Smooth muscle cell (in vitro differentiated cells): ENCODE data around the gene XPNPEP2. TPM values are rescaled to one million over a fixed set of nuclear protein-coding genes. Genes with fewer than 3 reads are reported as not detected.

Experiments used
- DNase-seq: peaks from one replicate; lab custom pipeline; 2025; ENCODE audit not compliant: unreplicated experiment; lab: John Stamatoyannopoulos, UW
- H2AFZ ChIP-seq: fragments of 200-600 bp; sonication (generic); 2 replicates; pipeline ENCODE4 v1.6.0; 2016; ENCODE audit warnings: antibody characterized with exemption, low read depth, mild to moderate bottlenecking
- H3F3A ChIP-seq: fragments of 200-600 bp; sonication (generic); 2 replicates; pipeline ENCODE4 v1.6.0; 2017; ENCODE audit warnings: antibody characterized with exemption, low read depth
- H3K27ac ChIP-seq: fragments of 200-600 bp; sonication (generic); 2 replicates; pipeline ENCODE4 v1.5.1; 2016; ENCODE audit warnings: low read depth, mild to moderate bottlenecking
- H3K27me3 ChIP-seq: fragments of 200-600 bp; sonication (generic); 2 replicates; pipeline ENCODE4 v1.6.1; 2016; ENCODE audit warnings: low read depth, mild to moderate bottlenecking
- H3K36me3 ChIP-seq: fragments of 200-600 bp; sonication (generic); 2 replicates; pipeline ENCODE4 v1.5.1; 2016; ENCODE audit warnings: low read depth
- H3K4me1 ChIP-seq: fragments of 200-600 bp; sonication (generic); 2 replicates; pipeline ENCODE4 v1.5.1; 2016; ENCODE audit warnings: low read depth
- H3K4me2 ChIP-seq: fragments of 200-600 bp; sonication (generic); 2 replicates; pipeline ENCODE4 v1.6.0; 2016; ENCODE audit warnings: mild to moderate bottlenecking
- H3K4me3 ChIP-seq: fragments of 200-600 bp; sonication (generic); 2 replicates; pipeline ENCODE4 v1.5.1; 2016; ENCODE audit warnings: mild to moderate bottlenecking
- H3K79me2 ChIP-seq: fragments of 200-600 bp; sonication (generic); 2 replicates; pipeline ENCODE4 v1.6.0; 2016; ENCODE audit warnings: low read depth, mild to moderate bottlenecking
- H3K9ac ChIP-seq: fragments of 200-600 bp; sonication (generic); 2 replicates; pipeline ENCODE4 v1.6.0; 2016; ENCODE audit warnings: low read depth
- H3K9me3 ChIP-seq: fragments of 200-600 bp; sonication (generic); replicated peaks from 2 replicates; pipeline ENCODE4 v1.5.1; 2016; ENCODE audit warnings: low read depth
- H4K20me1 ChIP-seq: fragments of 200-600 bp; sonication (generic); 2 replicates; pipeline ENCODE4 v1.6.0; 2016; ENCODE audit warnings: low read depth
- CTCF ChIP-seq: fragments of 200-600 bp; sonication (generic); IDR thresholded peaks from 2 replicates; pipeline ENCODE4 v1.5.1; 2017; ENCODE audit warnings: borderline replicate concordance, mild to moderate bottlenecking, antibody characterized with exemption; ENCODE audit not compliant: insufficient read depth, poor library complexity, severe bottlenecking
- WGBS: methylation state at CpG from one replicate; pipeline ENCODE4 v1.1.7; 2016; ENCODE audit warnings: low lambda C conversion rate; 5-methylcytosine and 5-hydroxymethylcytosine counted together
- polyA plus RNA-seq: library from polyadenylated mRNA; unstranded; fragments of >200 nt; fragmentation: Nextera tagmentation; extraction: Ambion mirVana; gene quantifications from 2 replicates; pipeline ENCODE4 v1.2.1, GENCODE V29; 2016
- total RNA-seq: library from RNA; depleted of rRNA; stranded (reverse); fragments of >200 nt; gene quantifications from 2 replicates; pipeline ENCODE4 v1.2.3, GENCODE V29; 2014

Gene XPNPEP2
- total and polyA plus RNA-seq, 2 experiments from 2014 or later: 0.09 to 0.13 TPM

GRCh38 chrX:129704491-129704890 is 34.3 kb upstream of the XPNPEP2 start:
- 51% methylated on average over 2 of the region's 2 CpGs for WGBS
- Histone ChIP-seq H3K9me3 (no peaks in the 10 kb centered on the region), H3K79me2 (no peaks in the 10 kb centered on the region), H3K9ac (no peak overlapping the region), H3K4me3 (no peak overlapping the region), H3K36me3 (no peaks in the 10 kb centered on the region), H4K20me1 (no peaks in the 10 kb centered on the region), H3F3A (no peaks in the 10 kb centered on the region), H3K27me3 (no peaks in the 10 kb centered on the region), H3K4me2 (no peak overlapping the region), H3K27ac (no peak overlapping the region), H3K4me1 (no peaks in the 10 kb centered on the region), H2AFZ (no peak overlapping the region)
- no peak for TF ChIP-seq CTCF
- no peak for DNase-seq

GRCh38 chrX:129705377-129705925 is 33.3 kb upstream of the XPNPEP2 start:
- 78% methylated on average over 4 of the region's 4 CpGs for WGBS
- no peaks in the 10 kb centered on the region for H3K9me3 ChIP-seq
- no peaks in the 10 kb centered on the region for H3K36me3 ChIP-seq
- no peak overlapping the region for H3K4me3 ChIP-seq
- H3K27ac ChIP-seq: no peak overlapping the region
- H3K4me2 ChIP-seq: no peak overlapping the region
- H2AFZ ChIP-seq: no peak overlapping the region
- H3K4me1 ChIP-seq: no peaks in the 10 kb centered on the region
- TF ChIP-seq CTCF: no peak
- H4K20me1 ChIP-seq: no peaks in the 10 kb centered on the region
- no peak overlapping the region for H3K9ac ChIP-seq
- H3F3A ChIP-seq: no peaks in the 10 kb centered on the region
- no peaks in the 10 kb centered on the region for H3K79me2 ChIP-seq
- no peak for DNase-seq
- no peaks in the 10 kb centered on the region for H3K27me3 ChIP-seq

GRCh38 chrX:129705988-129706387 is 32.8 kb upstream of the XPNPEP2 start:
- no peaks in the 10 kb centered on the region for H3K27me3 ChIP-seq
- H3K36me3 ChIP-seq: no peaks in the 10 kb centered on the region
- no peak overlapping the region for H3K9ac ChIP-seq
- H3K9me3 ChIP-seq: no peaks in the 10 kb centered on the region
- no peak overlapping the region for H3K4me3 ChIP-seq
- 66% methylated on average over 4 of the region's 4 CpGs for WGBS
- no peaks in the 10 kb centered on the region for H4K20me1 ChIP-seq
- H3K79me2 ChIP-seq: no peaks in the 10 kb centered on the region
- no peak for DNase-seq
- H3K27ac ChIP-seq: no peak overlapping the region
- H2AFZ ChIP-seq: no peak overlapping the region
- no peak for TF ChIP-seq CTCF
- no peak overlapping the region for H3K4me2 ChIP-seq
- no peaks in the 10 kb centered on the region for H3F3A ChIP-seq
- H3K4me1 ChIP-seq: no peaks in the 10 kb centered on the region

- Histone ChIP-seq H2AFZ (no peak overlapping the region), H3F3A (no peaks in the 10 kb centered on the region), H3K79me2 (no peaks in the 10 kb centered on the region), H3K9ac (no peak overlapping the region), H3K4me3 (no peak overlapping the region), H3K4me1 (no peaks in the 10 kb centered on the region), H4K20me1 (no peaks in the 10 kb centered on the region), H3K27me3 (no peaks in the 10 kb centered on the region), H3K4me2 (no peak overlapping the region), H3K36me3 (no peaks in the 10 kb centered on the region), H3K27ac (no peak overlapping the region), H3K9me3 (no peaks in the 10 kb centered on the region)
- 78% methylated on average over 7 of the region's 7 CpGs for WGBS
- no peak for TF ChIP-seq CTCF
- DNase-seq: no peak
Observed at GRCh38 chrX:129706400-129707072, 32.2 kb upstream of the XPNPEP2 start.
